Measurements from ENCODE around the gene CHD6.

Gene CHD6

GRCh38 chr20:41467690-41468089 lies 150.5 kb downstream of the CHD6 start:
- no peaks in the 10 kb centered on the region for H3K9me2 ChIP-seq (ENCODE audit: low read depth, low read length)
- H3K36me3 ChIP-seq (ENCODE audit: insufficient read depth, low read length) = peaks cover 55% of the 10 kb centered on the region
- no peak for TF ChIP-seq EZH2 (IDR thresholded peaks at IDR 0.05; ENCODE audit: borderline replicate concordance, low read length)
- TF ChIP-seq, protein P1, sequence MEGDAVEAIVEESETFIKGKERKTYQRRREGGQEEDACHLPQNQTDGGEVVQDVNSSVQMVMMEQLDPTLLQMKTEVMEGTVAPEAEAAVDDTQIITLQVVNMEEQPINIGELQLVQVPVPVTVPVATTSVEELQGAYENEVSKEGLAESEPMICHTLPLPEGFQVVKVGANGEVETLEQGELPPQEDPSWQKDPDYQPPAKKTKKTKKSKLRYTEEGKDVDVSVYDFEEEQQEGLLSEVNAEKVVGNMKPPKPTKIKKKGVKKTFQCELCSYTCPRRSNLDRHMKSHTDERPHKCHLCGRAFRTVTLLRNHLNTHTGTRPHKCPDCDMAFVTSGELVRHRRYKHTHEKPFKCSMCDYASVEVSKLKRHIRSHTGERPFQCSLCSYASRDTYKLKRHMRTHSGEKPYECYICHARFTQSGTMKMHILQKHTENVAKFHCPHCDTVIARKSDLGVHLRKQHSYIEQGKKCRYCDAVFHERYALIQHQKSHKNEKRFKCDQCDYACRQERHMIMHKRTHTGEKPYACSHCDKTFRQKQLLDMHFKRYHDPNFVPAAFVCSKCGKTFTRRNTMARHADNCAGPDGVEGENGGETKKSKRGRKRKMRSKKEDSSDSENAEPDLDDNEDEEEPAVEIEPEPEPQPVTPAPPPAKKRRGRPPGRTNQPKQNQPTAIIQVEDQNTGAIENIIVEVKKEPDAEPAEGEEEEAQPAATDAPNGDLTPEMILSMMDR (IDR thresholded peaks at IDR 0.05; ENCODE audit: low read length) = no peak
- no peaks in the 10 kb centered on the region for H3K27me3 ChIP-seq (ENCODE audit: insufficient read depth, low read length)
- H3K4me3 ChIP-seq (ENCODE audit: low read depth, low read length, poor library complexity, severe bottlenecking) = no peak overlapping the region
- no peak overlapping the region for H3K4me2 ChIP-seq (ENCODE audit: low read length)
- no peak overlapping the region for H3K27ac ChIP-seq (ENCODE audit: low read depth, low read length, poor library complexity, severe bottlenecking)
- H3K9ac ChIP-seq (ENCODE audit: low read length) = no peak overlapping the region
- peaks cover 3% of the 10 kb centered on the region for H3K9me3 ChIP-seq (ENCODE audit: low read length)
- no peak overlapping the region for H2AFZ ChIP-seq (ENCODE audit: low read length)
- no peaks in the 10 kb centered on the region for H3K79me2 ChIP-seq (ENCODE audit: insufficient read depth, low read length)
- no peaks in the 10 kb centered on the region for H4K20me1 ChIP-seq (ENCODE audit: insufficient read depth, low read length)
- no peaks in the 10 kb centered on the region for H3K4me1 ChIP-seq (ENCODE audit: insufficient read depth, low read length, severe bottlenecking)
- no peaks in the 10 kb centered on the region for H3F3A ChIP-seq (ENCODE audit: insufficient read depth, low read length)

GRCh38 chr20:41467220-41467619 lies 151.0 kb downstream of the CHD6 start:
- Histone ChIP-seq H3K79me2 (ENCODE audit: insufficient read depth, low read length) (no peaks in the 10 kb centered on the region), H3K4me2 (ENCODE audit: low read length) (no peak overlapping the region), H3K9ac (ENCODE audit: low read length) (no peak overlapping the region), H3K27ac (ENCODE audit: low read depth, low read length, poor library complexity, severe bottlenecking) (no peak overlapping the region), H3K27me3 (ENCODE audit: insufficient read depth, low read length) (no peaks in the 10 kb centered on the region), H3K9me3 (ENCODE audit: low read length) (peaks cover 3% of the 10 kb centered on the region), H3K4me1 (ENCODE audit: insufficient read depth, low read length, severe bottlenecking) (no peaks in the 10 kb centered on the region), H3K4me3 (ENCODE audit: low read depth, low read length, poor library complexity, severe bottlenecking) (no peak overlapping the region), H4K20me1 (ENCODE audit: insufficient read depth, low read length) (no peaks in the 10 kb centered on the region), H2AFZ (ENCODE audit: low read length) (no peak overlapping the region), H3F3A (ENCODE audit: insufficient read depth, low read length) (no peaks in the 10 kb centered on the region), H3K36me3 (ENCODE audit: insufficient read depth, low read length) (peaks cover 55% of the 10 kb centered on the region), H3K9me2 (ENCODE audit: low read depth, low read length) (no peaks in the 10 kb centered on the region; the same call in 1 of the 2 replicates)
- TF ChIP-seq EZH2 (IDR thresholded peaks at IDR 0.05; ENCODE audit: borderline replicate concordance, low read length) = no peak
- TF ChIP-seq, protein P1 (IDR thresholded peaks at IDR 0.05; ENCODE audit: low read length) = 0 out of 2 replicates have a peak, but pooled peaks have one; percentile 21

- Histone ChIP-seq H3K9me3 (ENCODE audit: low read length) (peaks cover 3% of the 10 kb centered on the region), H3K4me2 (ENCODE audit: low read length) (no peak overlapping the region), H3K4me3 (ENCODE audit: low read depth, low read length, poor library complexity, severe bottlenecking) (no peak overlapping the region)
Observed at GRCh38 chr20:41463567-41463966, 154.6 kb downstream of the CHD6 start.

More at GRCh38 chr20:41463567-41463966, 154.6 kb downstream of the CHD6 start:
- Histone ChIP-seq H3K4me1 (ENCODE audit: insufficient read depth, low read length, severe bottlenecking) (no peaks in the 10 kb centered on the region), H2AFZ (ENCODE audit: low read length) (no peak overlapping the region), H3K79me2 (ENCODE audit: insufficient read depth, low read length) (no peaks in the 10 kb centered on the region), H3K9ac (ENCODE audit: low read length) (no peak overlapping the region), H4K20me1 (ENCODE audit: insufficient read depth, low read length) (no peaks in the 10 kb centered on the region), H3K27ac (ENCODE audit: low read depth, low read length, poor library complexity, severe bottlenecking) (no peak overlapping the region), H3K27me3 (ENCODE audit: insufficient read depth, low read length) (no peaks in the 10 kb centered on the region), H3F3A (ENCODE audit: insufficient read depth, low read length) (no peaks in the 10 kb centered on the region), H3K9me2 (ENCODE audit: low read depth, low read length) (no peaks in the 10 kb centered on the region; the same call in 1 of the 2 replicates), H3K36me3 (ENCODE audit: insufficient read depth, low read length) (peaks cover 38% of the 10 kb centered on the region)
- no peak for TF ChIP-seq EZH2 (IDR thresholded peaks at IDR 0.05; ENCODE audit: borderline replicate concordance, low read length)
- TF ChIP-seq, protein P1 (IDR thresholded peaks at IDR 0.05; ENCODE audit: low read length) = no peak

All from OCI-LY1 (cell line).